HG02763 (cell line): Measurements from ENCODE around the gene MAGEA10.
"Not testable (repeated sequence)": the region's sequence is repeated elsewhere in the genome, so short reads cannot be mapped to it uniquely, and the experiment has no call there.

Experiments used
- ATAC-seq: cut with Tn5 transposase; IDR thresholded peaks from one replicate; pipeline ENCODE4 v1.9.1; 2021; ENCODE audit warnings: mild to moderate bottlenecking, moderate library complexity; ENCODE audit not compliant: unreplicated experiment

The MAGEA10 gene

DNA sequence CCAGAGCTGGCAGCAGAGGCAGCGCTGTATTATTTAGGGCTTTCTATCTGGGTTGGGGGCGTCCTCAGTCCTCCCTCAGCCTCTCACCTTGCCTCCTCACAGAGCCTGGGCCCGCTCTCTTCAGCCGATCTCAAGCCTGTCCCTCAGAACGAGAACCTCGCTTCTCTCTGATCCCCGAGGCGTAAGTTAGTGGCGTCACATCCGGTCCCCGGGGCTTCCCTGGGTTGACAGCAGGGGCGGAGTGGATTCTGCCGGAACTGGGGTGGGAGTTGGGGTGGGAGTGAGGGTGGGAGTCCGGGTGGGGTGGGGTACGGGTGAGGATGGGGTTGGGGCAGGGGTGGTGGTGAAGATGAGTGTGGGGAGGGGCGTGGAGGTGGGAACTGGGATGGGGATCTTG, at the start of gene MAGEA10:
Gene MAGEA10, minus strand, starts transcription at position 190 of the 397 bp plus-strand sequence. CDS start 2,957 bp downstream, outside the sequence.
- no peak for ATAC-seq

GRCh38 chrX:152177497-152178269, 39.3 kb upstream of the MAGEA10 start:
- ATAC-seq, result no peak

DNA sequence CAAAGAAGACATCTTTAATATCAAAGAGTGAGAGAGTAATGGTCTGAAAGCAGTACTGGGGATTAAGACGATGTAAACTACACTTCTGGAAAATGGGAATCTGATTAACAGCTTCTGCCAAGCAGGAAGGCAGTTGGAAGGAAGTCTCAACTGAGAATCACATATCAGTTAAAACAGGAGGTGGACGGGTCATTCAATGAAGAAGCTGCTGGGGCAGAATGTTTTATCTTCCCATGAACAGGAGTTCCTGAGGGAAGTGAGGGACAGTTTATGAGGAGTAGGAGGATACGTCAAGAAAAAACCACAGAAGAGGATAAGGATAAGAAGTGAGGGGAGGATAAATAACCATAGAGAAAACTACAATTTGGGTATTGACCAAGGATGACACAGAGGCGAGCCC, 38.7 kb upstream of the MAGEA10 start:
- no peak for ATAC-seq

GRCh38 chrX:152175892-152176291, 37.5 kb upstream of the MAGEA10 start:
- ATAC-seq, result not testable (repeated sequence)

DNA sequence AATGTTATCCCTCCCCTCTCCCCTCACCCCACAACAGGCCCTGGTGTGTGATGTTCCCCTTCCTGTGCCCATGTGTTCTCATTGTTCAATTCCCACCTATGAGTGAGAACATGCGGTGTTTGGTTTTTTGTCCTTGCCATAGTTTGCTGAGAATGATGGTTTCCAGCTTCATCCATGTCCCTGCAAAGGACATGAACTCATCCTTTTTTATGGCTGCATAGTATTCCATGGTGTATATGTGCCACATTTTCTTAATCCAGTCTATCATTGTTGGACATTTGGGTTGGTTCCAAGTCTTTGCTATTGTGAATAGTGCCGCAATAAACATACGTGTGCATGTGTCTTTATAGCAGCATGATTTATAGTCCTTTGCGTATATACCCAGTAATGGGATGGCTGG, 35.5 kb upstream of the MAGEA10 start:
- ATAC-seq, result not testable (repeated sequence)

GRCh38 chrX:152170621-152171020, 32.2 kb upstream of the MAGEA10 start:
- no peak for ATAC-seq

DNA sequence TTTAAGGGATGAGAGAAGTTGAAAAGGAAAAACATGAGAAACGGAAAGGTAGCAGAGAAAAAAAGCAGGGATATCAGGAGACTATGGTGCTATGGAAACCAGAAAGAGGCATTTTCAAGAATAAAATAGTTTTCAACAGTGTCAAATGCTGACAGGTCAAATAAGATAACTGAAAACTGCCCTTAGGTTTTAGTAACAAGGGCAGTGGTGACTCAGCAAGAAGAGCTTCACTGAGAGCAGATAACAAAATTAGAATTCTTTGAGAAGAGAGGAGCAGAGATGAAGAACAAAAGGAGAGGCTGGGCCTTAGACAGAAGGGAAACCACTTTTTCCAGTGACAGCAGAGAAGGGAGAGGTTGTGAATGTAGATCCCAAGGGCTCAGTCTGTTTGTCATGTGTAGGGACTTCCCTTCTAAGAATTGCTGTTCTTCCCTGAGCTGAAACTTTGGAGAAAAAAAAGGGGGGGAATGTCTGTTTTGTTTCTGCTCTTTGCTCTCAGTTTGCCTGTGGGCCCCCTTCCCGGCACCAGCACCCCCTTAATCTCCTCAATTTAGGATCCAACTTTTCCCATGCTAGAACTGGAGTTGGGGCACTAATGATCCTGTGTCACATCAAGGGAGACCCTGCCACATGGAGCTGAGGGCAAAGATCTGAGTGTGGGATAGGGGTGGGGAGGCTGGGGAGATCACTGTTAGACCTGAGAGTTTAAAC, 26.8 kb upstream of the MAGEA10 start:
- ATAC-seq, result no peak

GRCh38 chrX:152157042-152157441, 18.7 kb upstream of the MAGEA10 start:
- ATAC-seq, result no peak

- ATAC-seq, result no peak
These were observed 17.5 kb upstream of the MAGEA10 start for GRCh38 chrX:152155766-152156310.

- ATAC-seq, result no peak
These were observed 15.7 kb upstream of the MAGEA10 start for GRCh38 chrX:152154050-152154449.

DNA sequence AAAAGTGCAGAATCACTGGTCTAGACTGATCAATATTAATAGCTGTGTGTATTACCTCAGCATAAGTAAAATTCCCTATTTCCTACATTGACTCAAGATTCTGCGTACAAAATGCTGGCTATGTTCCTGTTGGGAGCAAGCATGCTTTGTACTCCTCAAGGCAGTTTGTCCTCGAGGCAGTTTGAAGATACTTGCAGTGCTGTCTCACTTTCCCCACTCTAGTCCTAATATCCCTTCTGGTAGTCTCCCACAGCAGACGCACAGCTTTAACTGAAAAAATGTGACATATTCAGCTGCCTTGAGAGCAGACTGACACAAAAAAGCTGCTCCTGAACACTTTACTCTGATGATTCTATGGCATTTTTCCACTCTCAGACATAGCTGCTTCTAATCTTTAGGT, 12.9 kb upstream of the MAGEA10 start:
- no peak for ATAC-seq

- ATAC-seq, result no peak
These were observed 11.3 kb upstream of the MAGEA10 start for GRCh38 chrX:152149648-152150047.

GRCh38 chrX:152139589-152139988, 1.2 kb upstream of the MAGEA10 start:
- no peak for ATAC-seq

GRCh38 chrX:152137771-152138387, 498 bp downstream of the MAGEA10 start:
- no peak for ATAC-seq

DNA sequence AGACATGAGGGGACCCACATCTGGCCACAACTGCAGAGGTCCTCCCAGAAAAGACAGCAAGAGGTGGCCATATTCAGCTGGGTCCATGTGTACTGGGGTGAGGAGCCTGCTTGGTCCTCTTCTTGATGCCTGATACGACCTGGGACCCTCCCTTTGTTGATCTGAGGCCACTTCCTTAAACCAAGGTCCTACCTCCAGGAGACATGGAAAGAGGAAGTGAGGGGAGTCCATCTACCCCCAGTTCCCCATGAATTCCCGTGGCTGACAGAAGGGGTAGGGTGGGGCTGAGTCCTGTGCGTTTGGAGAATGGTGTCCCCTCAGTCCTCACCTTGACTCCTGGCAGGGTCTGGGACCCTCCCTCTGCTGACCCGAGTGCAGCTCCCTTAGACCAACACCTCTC, 2.1 kb downstream of the MAGEA10 start:
- no peak for ATAC-seq

DNA sequence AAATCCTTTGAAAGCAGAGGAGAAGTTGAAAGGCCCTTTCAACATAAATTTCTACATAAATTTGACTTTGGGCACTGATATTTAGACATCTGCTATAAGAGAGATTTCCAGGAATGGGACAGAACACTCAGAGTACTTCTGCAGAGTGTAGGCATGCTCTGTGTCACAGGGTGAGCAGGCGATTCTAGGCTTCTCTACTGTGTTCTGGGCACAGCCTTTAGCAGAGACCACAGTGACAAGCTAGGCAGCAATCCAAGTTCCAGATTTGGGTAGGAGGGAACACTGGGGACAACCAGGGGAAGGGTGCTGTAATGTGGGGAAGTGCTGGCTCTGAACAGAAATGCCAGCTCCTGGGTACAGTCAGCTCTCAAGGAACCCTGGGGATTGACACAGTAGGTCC, 6.9 kb downstream of the MAGEA10 start:
- no peak for ATAC-seq

DNA sequence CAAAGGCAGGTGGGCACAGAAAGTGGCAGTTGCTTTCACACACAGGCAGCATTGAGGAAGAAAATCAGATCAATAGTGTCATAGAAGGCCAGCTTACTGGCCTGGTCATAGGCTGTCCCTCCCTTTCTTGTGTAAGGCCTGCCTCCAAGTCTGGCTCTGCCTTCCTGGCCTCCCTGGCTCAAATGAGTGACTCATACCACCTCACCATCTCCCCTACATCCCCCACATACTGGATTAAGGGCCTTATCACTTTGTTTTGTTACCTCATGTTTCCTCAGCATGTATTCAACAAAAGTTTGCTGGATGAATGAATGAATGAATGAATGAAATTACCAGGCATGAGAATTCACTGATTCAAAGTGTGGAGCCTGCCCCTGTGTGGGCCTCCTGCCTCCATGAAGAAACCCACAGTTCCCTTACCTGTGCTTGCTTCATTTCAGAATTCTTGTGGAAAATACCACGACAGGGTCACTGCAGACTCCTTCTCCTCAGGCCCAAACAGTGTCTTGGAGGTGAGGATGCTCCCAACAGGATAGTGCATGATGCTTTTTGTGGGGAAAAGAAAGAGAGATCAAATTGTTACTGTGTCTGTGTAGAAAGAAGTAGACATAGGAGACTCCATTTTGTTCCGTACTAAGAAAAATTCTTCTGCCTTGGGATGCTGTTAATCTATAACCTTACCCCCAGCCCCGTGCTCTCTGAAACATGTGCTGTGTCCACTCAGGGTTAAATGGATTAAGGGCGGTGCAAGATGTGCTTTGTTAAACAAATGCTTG, 9.1 kb downstream of the MAGEA10 start:
- not testable (repeated sequence) for ATAC-seq

DNA sequence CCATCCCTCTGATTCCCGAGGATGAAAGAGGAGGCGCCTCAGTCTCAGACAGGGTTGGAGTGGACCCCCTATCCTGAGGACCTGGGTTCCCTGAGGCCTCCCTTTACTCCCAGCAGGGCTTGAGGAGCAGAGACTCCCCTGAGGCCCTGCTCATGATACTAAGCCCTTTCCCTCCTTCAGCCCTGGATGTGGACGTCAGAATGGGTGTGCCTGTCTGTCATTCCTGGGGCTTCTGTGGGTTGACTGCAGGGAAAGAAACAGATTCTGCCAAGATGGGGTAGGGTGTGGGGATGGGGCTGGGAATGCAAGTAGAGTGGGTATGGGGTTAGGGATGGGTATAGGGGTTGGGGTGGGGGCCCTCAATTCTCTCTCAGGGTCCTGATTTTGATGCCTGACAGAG, 21.1 kb downstream of the MAGEA10 start:
- ATAC-seq, result no peak

- no peak for ATAC-seq
These were observed 29.9 kb downstream of the MAGEA10 start for GRCh38 chrX:152108527-152108926.

GRCh38 chrX:152103866-152104265, 34.5 kb downstream of the MAGEA10 start:
- no peak for ATAC-seq

GRCh38 chrX:152086141-152086540, 52.2 kb downstream of the MAGEA10 start:
- no peak for ATAC-seq
